ENCODE results near the gene IPCEF1.
A peak's percentile ranks its signal among the peaks of the same experiment; 100 is the strongest.
"Not testable (repeated sequence)": the region's sequence is repeated elsewhere in the genome, so short reads cannot be mapped to it uniquely, and the experiment has no call there.

The IPCEF1 gene

GRCh38 chr6:154307696-154308425 is 48.7 kb downstream of the IPCEF1 start:
- H3K4me3 ChIP-seq (replicated peaks; ENCODE audit: low read depth, low read length) = no peak overlapping the region
- DNase-seq (ENCODE audit: low read depth) = no peak
- TF ChIP-seq CTCF (IDR thresholded peaks at IDR 0.05; ENCODE audit: low read length, missing control alignments) = no peak

GRCh38 chr6:154307147-154307546 is 49.5 kb downstream of the IPCEF1 start:
- H3K4me3 ChIP-seq (replicated peaks; ENCODE audit: low read depth, low read length); DNase-seq (ENCODE audit: low read depth): not testable (repeated sequence)

GRCh38 chr6:154306696-154307095 is 49.9 kb downstream of the IPCEF1 start:
- no peak for DNase-seq (ENCODE audit: low read depth)
- H3K4me3 ChIP-seq (replicated peaks; ENCODE audit: low read depth, low read length) = no peak overlapping the region

GRCh38 chr6:154304191-154304590 is 52.4 kb downstream of the IPCEF1 start:
- TF ChIP-seq CTCF (IDR thresholded peaks at IDR 0.05; ENCODE audit: low read length, missing control alignments) = no peak
- DNase-seq (ENCODE audit: low read depth) = no peak
- no peak overlapping the region for H3K4me3 ChIP-seq (replicated peaks; ENCODE audit: low read depth, low read length)

More at GRCh38 chr6:154306696-154307095, 49.9 kb downstream of the IPCEF1 start:
- TF ChIP-seq CTCF (IDR thresholded peaks at IDR 0.05; ENCODE audit: low read length, missing control alignments) = no peak

- DNase-seq (ENCODE audit: low read depth); H3K4me3 ChIP-seq (replicated peaks; ENCODE audit: low read depth, low read length): not testable (repeated sequence)
These were observed 53.0 kb downstream of the IPCEF1 start for GRCh38 chr6:154303642-154304041.

GRCh38 chr6:154301839-154302752 is 54.5 kb downstream of the IPCEF1 start:
- TF ChIP-seq CTCF (IDR thresholded peaks at IDR 0.05; ENCODE audit: low read length, missing control alignments) = no peak

GRCh38 chr6:154301086-154301625 is 55.4 kb downstream of the IPCEF1 start:
- no peak for DNase-seq (ENCODE audit: low read depth)
- no peak overlapping the region for H3K4me3 ChIP-seq (replicated peaks; ENCODE audit: low read depth, low read length)
- no peak for TF ChIP-seq CTCF (IDR thresholded peaks at IDR 0.05; ENCODE audit: low read length, missing control alignments)

More at GRCh38 chr6:154301839-154302752, 54.5 kb downstream of the IPCEF1 start:
- H3K4me3 ChIP-seq (replicated peaks; ENCODE audit: low read depth, low read length) = no peak overlapping the region
- DNase-seq (ENCODE audit: low read depth) = peak; percentile 58
